Measurements from ENCODE around the gene NANS. TPM values are rescaled to one million over a fixed set of nuclear protein-coding genes. Genes with fewer than 3 reads are reported as not detected.
"Not testable (repeated sequence)": the region's sequence is repeated elsewhere in the genome, so short reads cannot be mapped to it uniquely, and the experiment has no call there.

Gene NANS
- total RNA-seq, 4 donors from 2014 or later, result 37.5 to 187 (median 54.8) TPM

DNA sequence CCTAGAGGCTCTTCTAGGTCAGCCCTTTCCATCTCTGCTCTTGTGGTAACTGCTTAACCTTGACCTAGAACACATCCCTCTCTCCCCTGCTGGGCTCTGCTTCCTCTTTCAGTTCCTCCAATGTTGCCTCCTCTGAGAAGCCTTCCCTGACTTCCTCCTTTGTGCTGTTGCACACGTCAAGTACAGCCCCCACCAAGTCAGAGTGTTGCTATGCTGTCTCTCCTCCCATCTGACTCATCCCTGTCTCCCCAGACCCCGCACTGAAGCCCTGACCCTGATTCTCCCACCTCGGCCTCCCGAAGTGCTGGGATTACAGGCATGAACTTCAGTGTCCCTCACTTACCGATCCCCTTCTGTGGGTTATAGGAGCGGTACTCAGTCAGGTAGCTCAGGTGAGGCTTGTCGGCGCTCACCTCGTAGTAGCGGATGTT is 72.9 kb downstream of the NANS start:
- Histone ChIP-seq H3K9me3 (no peaks in the 10 kb centered on the region), H3K4me3 (no peak overlapping the region), H3K27ac (no peak overlapping the region), H3K36me3 (no peaks in the 10 kb centered on the region), H3K4me1 (no peaks in the 10 kb centered on the region), H3K27me3 (no peaks in the 10 kb centered on the region)
- no peak for TF ChIP-seq POLR2A (IDR thresholded peaks at IDR 0.05)
- TF ChIP-seq, protein P1, sequence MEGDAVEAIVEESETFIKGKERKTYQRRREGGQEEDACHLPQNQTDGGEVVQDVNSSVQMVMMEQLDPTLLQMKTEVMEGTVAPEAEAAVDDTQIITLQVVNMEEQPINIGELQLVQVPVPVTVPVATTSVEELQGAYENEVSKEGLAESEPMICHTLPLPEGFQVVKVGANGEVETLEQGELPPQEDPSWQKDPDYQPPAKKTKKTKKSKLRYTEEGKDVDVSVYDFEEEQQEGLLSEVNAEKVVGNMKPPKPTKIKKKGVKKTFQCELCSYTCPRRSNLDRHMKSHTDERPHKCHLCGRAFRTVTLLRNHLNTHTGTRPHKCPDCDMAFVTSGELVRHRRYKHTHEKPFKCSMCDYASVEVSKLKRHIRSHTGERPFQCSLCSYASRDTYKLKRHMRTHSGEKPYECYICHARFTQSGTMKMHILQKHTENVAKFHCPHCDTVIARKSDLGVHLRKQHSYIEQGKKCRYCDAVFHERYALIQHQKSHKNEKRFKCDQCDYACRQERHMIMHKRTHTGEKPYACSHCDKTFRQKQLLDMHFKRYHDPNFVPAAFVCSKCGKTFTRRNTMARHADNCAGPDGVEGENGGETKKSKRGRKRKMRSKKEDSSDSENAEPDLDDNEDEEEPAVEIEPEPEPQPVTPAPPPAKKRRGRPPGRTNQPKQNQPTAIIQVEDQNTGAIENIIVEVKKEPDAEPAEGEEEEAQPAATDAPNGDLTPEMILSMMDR (IDR thresholded peaks at IDR 0.05), result no peak
- DNase-seq, result no peak
- intact Hi-C loops (cut with DNase I; ENCODE audit: low total_unique reads), result no loop called here

DNA sequence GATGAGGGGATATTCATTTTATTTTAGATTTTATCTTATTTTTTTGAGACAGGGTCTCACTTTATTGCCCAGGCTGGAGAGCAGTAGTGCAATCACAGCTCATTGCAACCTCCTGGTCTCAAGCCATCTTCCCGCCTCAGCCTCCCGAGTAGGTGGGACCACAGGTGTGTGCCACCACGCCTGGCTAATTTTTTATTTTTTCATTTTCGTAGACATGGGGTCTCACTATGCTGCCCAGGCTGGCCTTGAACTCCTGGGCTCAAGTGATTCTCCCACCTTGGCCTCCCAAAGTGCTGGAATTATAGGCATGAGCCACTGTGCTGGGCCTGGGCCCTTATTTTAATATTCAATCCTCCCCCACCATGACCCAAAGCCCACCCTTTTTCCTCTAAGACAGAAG is 73.5 kb downstream of the NANS start:
- DNase-seq; H3K27ac ChIP-seq; H3K27me3 ChIP-seq; H3K4me3 ChIP-seq; H3K9me3 ChIP-seq; intact Hi-C loops (cut with DNase I; ENCODE audit: low total_unique reads); H3K4me1 ChIP-seq; H3K36me3 ChIP-seq: not testable (repeated sequence)

DNA sequence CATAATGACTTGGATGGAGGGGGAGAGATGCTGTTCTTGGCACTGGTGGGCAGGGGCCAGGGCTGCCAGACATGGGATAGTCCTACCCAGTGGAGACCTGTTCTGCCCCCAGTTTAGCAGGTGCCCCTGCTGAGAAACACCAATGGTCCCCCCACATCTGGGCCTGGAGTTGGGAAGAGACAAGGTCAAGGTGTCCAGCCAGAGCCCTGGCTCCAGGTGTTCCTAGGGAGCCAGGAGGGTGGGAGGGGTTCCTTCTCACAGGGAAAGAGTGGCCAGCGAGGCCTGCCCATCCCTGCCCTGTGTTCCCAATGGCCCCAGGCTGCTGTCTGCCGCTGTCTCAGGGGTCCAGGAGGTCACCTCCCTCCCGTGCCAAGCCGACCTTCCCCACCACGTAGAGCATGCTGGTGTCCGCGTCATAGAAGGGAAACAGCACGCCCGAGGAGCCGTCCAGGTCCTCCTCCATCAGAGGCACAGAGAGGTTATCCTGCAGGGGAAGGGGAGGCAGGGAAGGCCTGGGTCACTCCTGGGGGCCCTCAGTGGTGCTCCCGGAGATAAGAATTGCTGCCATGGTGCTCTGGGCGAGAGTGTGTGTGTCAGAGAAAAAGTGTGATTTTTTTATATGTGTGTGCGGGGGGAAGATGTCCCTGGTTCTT is 74.2 kb downstream of the NANS start:
- intact Hi-C loops (cut with DNase I; ENCODE audit: low total_unique reads), result no loop called here
- H3K9me3 ChIP-seq, result no peaks in the 10 kb centered on the region

DNA sequence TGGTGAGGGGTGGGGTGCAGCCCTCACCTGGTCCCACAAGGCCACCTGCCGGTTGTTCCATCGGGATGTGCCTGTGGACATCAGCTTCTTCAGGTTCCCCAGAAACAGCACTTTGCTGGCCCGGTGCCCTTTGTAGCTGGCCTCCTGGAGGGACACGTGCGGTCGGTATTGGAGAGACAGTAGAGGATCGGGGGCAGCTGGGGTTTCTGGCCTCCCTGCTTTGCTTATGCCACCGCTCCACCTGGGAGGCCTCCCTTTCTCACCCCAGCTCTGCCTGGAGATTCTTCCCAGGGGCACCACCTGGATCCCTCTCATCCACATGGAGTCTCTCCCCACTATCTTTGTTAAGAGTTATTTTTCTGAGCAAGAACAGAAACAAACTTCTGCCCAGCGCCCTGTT is 75.6 kb downstream of the NANS start:
- Histone ChIP-seq H3K27me3 (no peaks in the 10 kb centered on the region), H3K36me3 (no peaks in the 10 kb centered on the region), H3K27ac (no peak overlapping the region), H3K4me1 (no peaks in the 10 kb centered on the region), H3K9me3 (no peaks in the 10 kb centered on the region), H3K4me3 (no peak overlapping the region)
- intact Hi-C loops (cut with DNase I; ENCODE audit: low total_unique reads), result no loop called here
- TF ChIP-seq, protein P1 (IDR thresholded peaks at IDR 0.05), result no peak
- no peak for TF ChIP-seq POLR2A (IDR thresholded peaks at IDR 0.05)
- DNase-seq, result no peak

More for the DNA sequence above, 74.2 kb downstream of the NANS start:
- DNase-seq, result no peak
- Histone ChIP-seq H3K27ac (no peak overlapping the region), H3K27me3 (no peaks in the 10 kb centered on the region), H3K36me3 (no peaks in the 10 kb centered on the region), H3K4me3 (no peak overlapping the region), H3K4me1 (no peaks in the 10 kb centered on the region)
- no peak for TF ChIP-seq POLR2A (IDR thresholded peaks at IDR 0.05)
- TF ChIP-seq, protein P1 (IDR thresholded peaks at IDR 0.05), result no peak

Small RNA genes within 50 kb of the gene (small RNA-seq; reads per million reads assigned to genes)
- gene RF00017 (not detected), gene RNU6-918P (not detected)

Other genes with a start within 250 kb of the NANS start
- not detected for gene FOXE1, start 203.5 kb upstream of the NANS start, total RNA-seq
- gene TRMO, start 134.2 kb upstream of the NANS start, total RNA-seq, result 10 to 100 TPM; 14.1 to 32.6 (median 19.7) TPM
- 1 to 10 TPM in 1 of 4 donors, not detected in 3; 2.7 TPM for gene HEMGN, start 118.6 kb upstream of the NANS start, total RNA-seq
- 100 to 1,000 TPM in 1 of 4 donors, 10 to 100 TPM in 2, 1 to 10 TPM in 1; 9.3 to 162 (median 40.4) TPM for gene ANP32B, start 73.4 kb upstream of the NANS start, total RNA-seq
- 10 to 100 TPM in 2 of 4 donors, 1 to 10 TPM in 2; 1.5 to 17.7 (median 10.9) TPM for gene TRIM14, start 62.5 kb downstream of the NANS start, total RNA-seq
- gene CORO2A, start 135.9 kb downstream of the NANS start, total RNA-seq, result 1 to 10 TPM; 2.8 to 4.6 (median 4.2) TPM
- gene TBC1D2, start 198.9 kb downstream of the NANS start, total RNA-seq, result 10 to 100 TPM in 1 of 4 donors, 1 to 10 TPM in 3; 2.5 to 10.9 (median 7.5) TPM